GM10248 (cell line): ENCODE measurements around the gene CCDC192.

ENCODE experiments used
- CTCF ChIA-PET: fragments of 300-600 bp; sonication (Branson Sonifier 250); formaldehyde crosslinking; extraction: SDS; loops from one replicate; lab custom pipeline; 2021; ENCODE audit warnings: antibody characterized with exemption; lab: Yijun Ruan, JAX
- POLR2A ChIA-PET: fragments of 350-650 bp; sonication (Branson Sonifier 250); formaldehyde crosslinking; extraction: SDS; loops from one replicate; lab custom pipeline; 2020; ENCODE audit warnings: antibody characterized with exemption; lab: Yijun Ruan, JAX
- DNase-seq: peaks from one replicate; pipeline ENCODE4 v3.0.0; 2012; ENCODE audit errors: extremely low spot score
- CTCF ChIP-seq: IDR thresholded peaks from 2 replicates; pipeline ENCODE4 v1.5.1; 2012; ENCODE audit warnings: mild to moderate bottlenecking, low read depth; ENCODE audit errors: extremely low read depth, missing control alignments, control extremely low read depth

Gene CCDC192

GRCh38 chr5:127988146-127988760 lies 285.1 kb downstream of the CCDC192 start:
- DNase-seq: no peak
- TF ChIP-seq CTCF: no peak
- ChIA-PET POLR2A (no interaction called here), CTCF (interaction anchor here (0.6 to 1.6 kb wide), 3 partner anchors 10 to 17 kb away, joined by 3 to 8 read pairs (median 4); no protein-coding TSS in a partner anchor)
